Endothelial cell of umbilical vein (primary cell): ENCODE results near the gene FAM222B. TPM values are rescaled to one million over a fixed set of nuclear protein-coding genes. Genes with fewer than 3 reads are reported as not detected.

ENCODE experiments used
- BruUV-seq: library from RNA; stranded (reverse); fragments of 400-500 nt; replicated peaks from 2 replicates; lab custom pipeline; 2021; lab: Mats Ljungman, UMichigan
- CTCF ChIA-PET: fragments of 300-600, 350-600 bp; sonication (Branson Sonifier 250); formaldehyde crosslinking; loops from one replicate; lab custom pipeline; 2021; ENCODE audit warnings: antibody characterized with exemption, inconsistent platforms; lab: Charles Lee
- POLR2A ChIA-PET: fragments of 300-600, 350-600 bp; sonication (Branson Sonifier 250); formaldehyde crosslinking; loops from one replicate; lab custom pipeline; 2021; ENCODE audit warnings: antibody characterized with exemption, inconsistent platforms; lab: Charles Lee
- DNase-seq: peaks from one replicate; pipeline ENCODE4 v3.0.0-alpha.2; 2011; ENCODE audit warnings: low read depth, low spot score
- FAIRE-seq: peaks from 2 replicates; lab custom pipeline; 2011; peaks lifted over from hg19 to GRCh38; lab: Jason Lieb, UNC
- H2AFZ ChIP-seq: 2 replicates; pipeline ENCODE4 v1.6.0; 2012; ENCODE audit warnings: low read depth, low read length, control low read depth, inconsistent platforms
- H3K27ac ChIP-seq: 2 replicates; pipeline ENCODE4 v1.5.1; 2011; ENCODE audit warnings: low read depth, mild to moderate bottlenecking, control low read depth, low read length, moderate library complexity; ENCODE audit not compliant: insufficient read depth
- H3K27me3 ChIP-seq, 2 experiments: 2 replicates each; pipeline versions ENCODE4 v1.6.0 to v1.6.1; 2011; ENCODE audit warnings: low read length in 2 of 2, mixed read lengths in 1 of 2; ENCODE audit not compliant: control insufficient read depth in 2 of 2, insufficient read depth in 2 of 2
- H3K36me3 ChIP-seq, 2 experiments: 2 replicates in 1 of 2; 3 replicates in 1 of 2; pipeline ENCODE4 v1.5.1; 2011; ENCODE audit warnings: low read length in 2 of 2, mild to moderate bottlenecking in 1 of 2, moderate library complexity in 1 of 2; ENCODE audit not compliant: control insufficient read depth in 2 of 2, insufficient read depth in 2 of 2; ENCODE audit errors: extremely low read depth in 1 of 2
- H3K4me1 ChIP-seq: 3 replicates; pipeline ENCODE4 v1.5.1; 2011; ENCODE audit warnings: mild to moderate bottlenecking, low read length; ENCODE audit not compliant: control insufficient read depth, insufficient read depth; ENCODE audit errors: extremely low read depth
- H3K4me2 ChIP-seq: 2 replicates; pipeline ENCODE4 v1.6.1; 2011; ENCODE audit warnings: low read length, control low read depth, mixed read lengths; ENCODE audit not compliant: insufficient read depth
- H3K4me3 ChIP-seq, 3 experiments: fragments of 200-600 bp in 1 of 3; sonication (generic), shearing (Covaris generic) in 1 of 3; replicated peaks in 1 of 3; 2 replicates each; pipeline ENCODE4 v1.5.1; 2011 to 2016; ENCODE audit warnings: control low read depth in 3 of 3, low read length in 3 of 3, mild to moderate bottlenecking in 2 of 3, inconsistent platforms in 1 of 3, low read depth in 1 of 3, moderate library complexity in 1 of 3; ENCODE audit not compliant: insufficient read depth in 1 of 3
- H3K79me2 ChIP-seq: 2 replicates; pipeline ENCODE4 v1.6.0; 2012; ENCODE audit warnings: low read length, inconsistent platforms; ENCODE audit not compliant: control insufficient read depth, insufficient read depth
- H3K9ac ChIP-seq: replicated peaks from 2 replicates; pipeline ENCODE3; 2011; ENCODE audit warnings: low read length, control low read depth; ENCODE audit not compliant: insufficient read depth; ENCODE audit errors: extremely low read depth
- H3K9me1 ChIP-seq: replicated peaks from 3 replicates; pipeline ENCODE4 v1.6.0; 2011; ENCODE audit warnings: mild to moderate bottlenecking, low read length; ENCODE audit not compliant: control insufficient read depth, insufficient read depth; ENCODE audit errors: extremely low read depth
- H3K9me3 ChIP-seq: replicated peaks from 2 replicates; pipeline ENCODE4 v1.5.1; 2012; ENCODE audit warnings: low read length, inconsistent platforms; ENCODE audit not compliant: control insufficient read depth, insufficient read depth
- H4K20me1 ChIP-seq: replicated peaks from 2 replicates; pipeline ENCODE3; 2011; ENCODE audit warnings: mild to moderate bottlenecking, low read length; ENCODE audit not compliant: control insufficient read depth, insufficient read depth; ENCODE audit errors: extremely low read depth
- EZH2 ChIP-seq: IDR thresholded peaks from 2 replicates; pipeline ENCODE4 v1.6.1; 2012; ENCODE audit warnings: borderline replicate concordance, low read depth, mild to moderate bottlenecking, moderate library complexity, low read length, inconsistent platforms; ENCODE audit not compliant: severe bottlenecking
- FOS ChIP-seq: IDR thresholded peaks from 2 replicates; pipeline ENCODE4 v1.6.1; 2011; ENCODE audit warnings: mild to moderate bottlenecking, low read length, moderate library complexity, borderline replicate concordance; ENCODE audit not compliant: insufficient read depth
- GATA2 ChIP-seq: IDR thresholded peaks from 2 replicates; pipeline ENCODE4 v1.7.0; 2011; ENCODE audit warnings: low read depth, mild to moderate bottlenecking, moderate library complexity, mixed read lengths, low read length; ENCODE audit not compliant: insufficient read length, insufficient read depth
- JUN ChIP-seq: IDR thresholded peaks from 2 replicates; pipeline ENCODE4 v1.6.1; 2011; ENCODE audit warnings: borderline replicate concordance, low read depth; ENCODE audit not compliant: insufficient read length, insufficient read depth
- MYC ChIP-seq: IDR thresholded peaks from one replicate; pipeline ENCODE4 v1.6.1; 2011; ENCODE audit warnings: mild to moderate bottlenecking, low read depth, low read length
- POLR2A ChIP-seq: IDR thresholded peaks from 2 replicates; pipeline ENCODE4 v1.6.1; 2012; ENCODE audit warnings: low read depth, mild to moderate bottlenecking, control low read depth, low read length
- POLR2AphosphoS5 ChIP-seq: IDR thresholded peaks from 2 replicates; pipeline ENCODE4 v1.6.1; 2012; ENCODE audit warnings: low read depth, mild to moderate bottlenecking, control low read depth, low read length, moderate library complexity; ENCODE audit not compliant: insufficient read depth
- dilution Hi-C: fragments of 300-500 bp; cut with MboI; formaldehyde crosslinking; loops from one replicate; pipeline ENCODE4 v1.15.0; 2019; ENCODE audit warnings: low sequenced_read_pairs; ENCODE audit not compliant: extremely low pct_ligation_motif_present
- intact Hi-C: fragments of 100-400 bp; cut with micrococcal nuclease; formaldehyde crosslinking; loops from one replicate; pipeline ENCODE4 v1.10.0; 2022
- polyA plus RNA-seq, 4 experiments: library from polyadenylated mRNA; depleted of rRNA in 3 of 4; stranded (reverse) in 3 of 4; unstranded in 1 of 4; fragments of >200 nt; gene quantifications; 2 replicates each; pipeline versions ENCODE4 v1.2.1 to v1.2.3, GENCODE V29; 2011 to 2012; ENCODE audit warnings: missing spikeins in 1 of 4
- total RNA-seq: library from RNA; stranded (reverse); gene quantifications from 2 replicates; pipeline ENCODE4 v1.2.3, GENCODE V29; 2021
- TF ChIP-seq, protein P1 (sequence below): IDR thresholded peaks from 2 replicates; pipeline ENCODE4 v1.6.1; 2011; ENCODE audit not compliant: insufficient read depth, insufficient read length
- TF ChIP-seq, protein P2 (sequence below), 2 donors: IDR thresholded peaks; 1 replicate in 1 of 2; 2 replicates in 1 of 2; pipeline ENCODE4 v1.5.1; 2011; ENCODE audit warnings: low read length in 2 of 2, mild to moderate bottlenecking in 2 of 2, moderate library complexity in 2 of 2, control low read depth in 1 of 2, inconsistent platforms in 1 of 2, low read depth in 1 of 2; ENCODE audit not compliant: insufficient read depth in 1 of 2; ENCODE audit errors: extremely low read depth in 1 of 2

The FAM222B gene
- total and polyA plus RNA-seq, 2 donors (not counting 3 experiments of a cell fraction or from before 2014, with no cell fraction given), result 21.1 to 30.6 TPM

DNA sequence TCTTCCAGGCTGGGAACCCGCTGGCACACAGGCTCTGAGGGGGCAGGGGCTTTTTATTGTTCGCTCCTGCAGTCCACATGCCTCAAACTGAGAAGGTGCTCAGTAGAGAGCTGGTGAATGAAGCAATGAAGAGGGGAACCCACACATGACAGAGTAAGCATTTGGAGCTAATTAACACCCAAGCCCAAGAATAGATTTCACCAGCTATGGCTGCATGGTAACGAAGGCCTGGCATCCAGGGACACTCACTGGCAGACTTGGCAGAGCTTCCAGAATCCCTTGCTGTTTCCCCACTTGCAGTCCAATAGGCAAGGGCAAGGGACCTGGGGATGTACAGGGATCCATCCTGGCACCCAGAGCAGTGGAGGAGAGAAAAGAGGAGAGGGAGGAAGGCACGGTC is 42.8 kb upstream of the FAM222B start:
- Histone ChIP-seq H3K79me2 (no peaks in the 10 kb centered on the region), H3K9me1 (no peaks in the 10 kb centered on the region), H3K9me3 (no peaks in the 10 kb centered on the region), H2AFZ (no peak overlapping the region), H3K27me3 (no peaks in the 10 kb centered on the region), H3K9ac (no peak overlapping the region), H3K4me1 (peaks cover 5% of the 10 kb centered on the region), H3K36me3 (peaks cover 8 to 49% of the 10 kb centered on the region in 2 experiments), H3K27ac (no peak overlapping the region), H4K20me1 (no peaks in the 10 kb centered on the region), H3K4me3 (no peak overlapping the region), H3K4me2 (no peak overlapping the region)
- FAIRE-seq, result no peak
- intact Hi-C loops (no loop called here), dilution Hi-C loops (no loop called here)
- TF ChIP-seq POLR2A (no peak), POLR2AphosphoS5 (no peak), EZH2 (no peak), GATA2 (no peak), FOS (no peak), MYC (no peak), JUN (no peak)
- TF ChIP-seq, protein P1, sequence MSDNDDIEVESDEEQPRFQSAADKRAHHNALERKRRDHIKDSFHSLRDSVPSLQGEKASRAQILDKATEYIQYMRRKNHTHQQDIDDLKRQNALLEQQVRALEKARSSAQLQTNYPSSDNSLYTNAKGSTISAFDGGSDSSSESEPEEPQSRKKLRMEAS, result no peak
- TF ChIP-seq, protein P2, sequence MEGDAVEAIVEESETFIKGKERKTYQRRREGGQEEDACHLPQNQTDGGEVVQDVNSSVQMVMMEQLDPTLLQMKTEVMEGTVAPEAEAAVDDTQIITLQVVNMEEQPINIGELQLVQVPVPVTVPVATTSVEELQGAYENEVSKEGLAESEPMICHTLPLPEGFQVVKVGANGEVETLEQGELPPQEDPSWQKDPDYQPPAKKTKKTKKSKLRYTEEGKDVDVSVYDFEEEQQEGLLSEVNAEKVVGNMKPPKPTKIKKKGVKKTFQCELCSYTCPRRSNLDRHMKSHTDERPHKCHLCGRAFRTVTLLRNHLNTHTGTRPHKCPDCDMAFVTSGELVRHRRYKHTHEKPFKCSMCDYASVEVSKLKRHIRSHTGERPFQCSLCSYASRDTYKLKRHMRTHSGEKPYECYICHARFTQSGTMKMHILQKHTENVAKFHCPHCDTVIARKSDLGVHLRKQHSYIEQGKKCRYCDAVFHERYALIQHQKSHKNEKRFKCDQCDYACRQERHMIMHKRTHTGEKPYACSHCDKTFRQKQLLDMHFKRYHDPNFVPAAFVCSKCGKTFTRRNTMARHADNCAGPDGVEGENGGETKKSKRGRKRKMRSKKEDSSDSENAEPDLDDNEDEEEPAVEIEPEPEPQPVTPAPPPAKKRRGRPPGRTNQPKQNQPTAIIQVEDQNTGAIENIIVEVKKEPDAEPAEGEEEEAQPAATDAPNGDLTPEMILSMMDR (IDR thresholded peaks at IDR 0.05; ENCODE audit: extremely low read depth in 1 of 2, insufficient read depth in 1 of 2, low read depth in 1 of 2, low read length in 2 of 2), result no peak
- ChIA-PET CTCF (interaction anchor here (1.6 kb wide), 1 partner anchor 122 kb away, joined by 4 read pairs; no protein-coding TSS in a partner anchor), POLR2A (no interaction called here)
- BruUV-seq, result no TSS peak
- DNase-seq, result no peak
